HuH-7.5 (cell line): Measurements from ENCODE around the gene DGAT2L6.
"Not testable (repeated sequence)": the region's sequence is repeated elsewhere in the genome, so short reads cannot be mapped to it uniquely, and the experiment has no call there.

ENCODE experiments used
- DNase-seq: peaks from one replicate; pipeline ENCODE4 v3.0.0; 2011; ENCODE audit warnings: low spot score

The DGAT2L6 gene

DNA sequence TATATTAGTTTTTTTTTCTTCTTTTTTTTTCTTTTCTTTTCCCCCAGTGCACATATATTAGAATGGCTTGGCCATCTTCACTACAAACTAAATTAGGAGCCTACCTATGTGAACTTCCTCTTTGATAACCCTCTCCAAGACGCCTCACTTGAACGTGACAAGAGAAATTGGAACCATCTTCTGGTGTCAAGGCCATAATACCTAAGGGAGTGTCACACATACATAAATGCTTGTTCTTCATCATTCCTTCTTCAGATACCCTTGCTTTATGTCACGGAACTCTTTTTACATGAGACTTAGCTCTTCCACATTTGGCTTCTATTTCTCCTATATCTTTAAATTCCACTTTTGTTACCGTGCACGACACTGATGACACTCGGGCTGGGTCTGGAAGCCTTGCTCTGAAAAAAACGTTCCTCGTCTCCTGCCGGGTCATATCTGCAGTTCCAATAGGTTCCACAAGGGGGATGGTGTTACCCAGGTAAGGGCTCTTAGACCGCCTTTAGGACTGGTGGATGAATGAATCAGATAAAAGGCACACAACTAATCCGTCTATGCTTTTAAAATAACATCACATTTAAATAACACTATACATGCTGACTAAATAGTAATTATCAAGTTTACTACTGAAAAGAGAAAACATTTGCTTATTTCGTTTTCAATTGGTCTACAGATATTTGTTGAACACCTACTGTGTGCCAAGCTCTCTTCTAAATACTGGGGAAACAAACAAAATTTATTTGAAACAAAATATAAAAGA, 19.9 kb downstream of the DGAT2L6 start:
- DNase-seq: no peak

GRCh38 chrX:70201732-70202131, 24.4 kb downstream of the DGAT2L6 start:
- DNase-seq: no peak

- DNase-seq: no peak
Measured at GRCh38 chrX:70208479-70208878, 31.2 kb downstream of the DGAT2L6 start.

DNA sequence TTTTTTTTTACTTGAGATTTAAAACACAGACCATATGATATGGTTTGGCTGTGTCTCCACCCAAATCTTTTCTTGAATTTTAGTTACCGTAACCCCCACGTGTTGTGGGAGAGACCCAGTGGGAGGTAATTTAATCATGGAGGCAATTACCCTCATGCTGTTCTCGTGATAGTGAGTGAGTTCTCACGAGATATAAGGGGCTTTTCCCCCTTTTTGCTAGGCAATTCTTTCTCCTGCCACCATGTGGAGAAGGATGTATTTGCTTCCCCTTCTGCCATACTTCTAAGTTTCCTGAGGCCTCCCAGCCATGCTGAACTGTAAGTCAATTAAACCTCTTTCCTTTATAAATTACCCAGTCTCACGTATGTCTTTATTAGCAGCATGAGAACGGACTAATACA, 32.3 kb downstream of the DGAT2L6 start:
- not testable (repeated sequence) for DNase-seq

DNA sequence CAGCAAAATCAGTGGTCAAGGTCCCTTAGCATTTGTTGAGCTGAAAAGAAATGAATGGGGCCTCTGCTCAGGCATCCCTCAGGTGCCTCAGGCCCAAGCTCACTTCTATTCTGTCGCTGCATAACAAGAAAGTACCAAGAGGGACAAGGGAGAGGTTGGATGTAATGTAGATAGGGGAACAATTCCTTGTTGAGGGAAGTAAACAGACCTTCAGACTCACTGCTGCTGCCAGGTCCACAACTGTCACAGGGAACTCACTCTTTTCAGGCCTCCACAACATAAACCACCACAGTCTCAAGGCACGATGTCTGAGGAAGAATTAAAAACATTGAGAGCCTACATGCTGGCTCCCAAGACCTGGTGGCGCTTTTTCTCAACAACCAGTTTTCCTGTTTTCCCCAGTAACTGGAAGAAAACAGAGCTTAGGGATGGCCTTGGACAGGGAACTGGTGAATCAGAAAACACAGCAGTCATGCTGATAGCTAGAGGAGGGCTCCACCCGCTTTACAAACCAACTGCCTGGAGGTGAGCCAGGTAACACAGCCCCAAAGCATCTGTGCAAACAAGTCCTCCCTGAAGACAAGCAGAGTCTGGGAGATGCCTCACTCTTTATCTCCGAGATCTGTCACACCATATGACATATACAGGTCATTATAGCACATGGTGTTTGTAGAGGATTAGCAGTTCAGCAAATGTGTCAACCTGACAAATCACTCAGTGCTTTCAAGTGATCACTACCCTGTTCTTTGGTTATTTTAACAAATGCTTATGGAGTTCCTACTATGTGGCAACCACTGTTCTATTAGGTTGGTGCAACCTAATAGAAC, 42.9 kb downstream of the DGAT2L6 start:
- no peak for DNase-seq

DNA sequence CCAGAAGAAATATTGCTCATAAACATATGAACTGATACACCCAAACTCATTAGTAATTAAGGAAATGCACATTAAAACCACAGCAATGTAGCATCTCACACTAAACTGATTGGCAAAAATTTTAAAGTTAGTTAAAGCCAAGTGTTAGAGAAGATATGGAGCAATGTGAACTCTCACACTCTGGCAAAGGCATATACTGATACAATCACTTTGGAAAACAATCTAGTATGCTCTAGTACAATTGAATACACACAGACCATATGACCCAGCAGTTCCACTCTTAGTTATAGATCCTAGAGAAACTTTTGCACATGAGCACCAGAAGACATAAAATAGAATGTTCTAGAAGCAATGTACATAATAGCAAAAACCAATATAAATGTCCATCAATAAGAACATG, 48.8 kb downstream of the DGAT2L6 start:
- no peak for DNase-seq

GRCh38 chrX:70226687-70227086, 49.4 kb downstream of the DGAT2L6 start:
- DNase-seq: no peak

- DNase-seq: no peak
Measured at GRCh38 chrX:70231666-70232065, 54.4 kb downstream of the DGAT2L6 start.

DNA sequence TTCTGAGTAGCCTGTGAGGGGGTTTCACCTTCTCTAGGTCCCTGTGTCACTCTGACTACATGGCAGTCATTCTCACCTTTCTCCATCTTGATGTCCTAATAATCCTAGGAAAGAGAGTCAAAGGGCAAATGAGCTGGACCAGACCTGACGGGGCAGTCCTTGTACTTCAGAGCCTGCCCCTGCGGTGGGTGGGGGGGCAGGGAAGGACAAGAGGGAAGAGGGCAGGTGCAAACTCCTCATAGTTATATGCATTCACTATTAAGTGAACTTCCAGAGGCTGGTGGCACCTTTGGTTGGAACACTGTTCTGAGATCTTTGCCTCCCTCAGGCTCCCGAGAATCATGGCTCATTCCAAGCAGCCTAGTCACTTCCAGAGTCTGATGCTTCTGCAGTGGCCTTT, 57.1 kb downstream of the DGAT2L6 start, which contains the start of gene AWAT1:
Gene AWAT1 (plus strand): TSS at position 301 of the 400 bp plus-strand sequence. CDS start 41 bp downstream, at position 342.
- no peak for DNase-seq

- no peak for DNase-seq
Measured at GRCh38 chrX:70240751-70241150, 63.5 kb downstream of the DGAT2L6 start.

DNA sequence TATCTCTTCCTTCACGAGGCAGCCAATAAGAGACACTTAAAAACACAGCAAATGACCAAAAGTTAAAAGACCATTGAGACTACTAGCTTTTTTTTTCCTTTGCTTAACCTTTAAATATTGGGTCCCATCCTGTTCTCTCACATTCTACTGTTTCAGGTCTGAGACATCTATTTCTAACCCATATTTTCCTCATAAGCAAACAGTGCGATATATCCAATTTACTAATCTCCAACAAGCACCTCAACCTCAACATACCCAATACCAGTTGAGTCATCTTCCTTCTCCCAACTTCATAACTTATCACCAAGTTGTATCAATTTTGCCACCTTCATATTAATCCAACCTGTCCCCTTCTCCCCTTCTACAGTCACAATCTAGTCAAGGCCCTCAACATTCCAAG, 64.2 kb downstream of the DGAT2L6 start:
- no peak for DNase-seq

GRCh38 chrX:70243601-70244000, 66.3 kb downstream of the DGAT2L6 start:
- not testable (repeated sequence) for DNase-seq

GRCh38 chrX:70244881-70245280, 67.6 kb downstream of the DGAT2L6 start:
- no peak for DNase-seq

- DNase-seq: no peak
Measured at GRCh38 chrX:70247252-70247651, 70.0 kb downstream of the DGAT2L6 start.

DNA sequence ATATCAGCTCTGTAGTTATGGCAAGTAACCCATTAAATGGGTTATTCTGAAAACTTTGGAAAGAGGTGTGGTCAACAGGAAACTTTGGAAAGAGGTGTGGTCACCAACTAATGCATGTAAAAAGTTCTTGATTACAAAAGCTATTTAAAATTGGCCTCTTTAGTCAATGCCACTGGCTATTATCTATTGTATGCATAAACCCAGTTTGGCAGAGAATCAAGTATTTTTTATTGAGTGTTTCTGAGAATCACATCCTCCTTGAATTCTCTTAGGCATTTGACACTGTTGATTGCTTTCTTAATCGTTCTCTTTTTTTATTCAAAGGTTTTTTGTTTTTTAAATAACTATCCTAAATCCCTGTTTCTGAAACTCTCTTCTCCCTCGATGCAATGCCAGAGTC, 75.2 kb downstream of the DGAT2L6 start:
- no peak for DNase-seq

- no peak for DNase-seq
Measured at GRCh38 chrX:70253377-70254062, 76.2 kb downstream of the DGAT2L6 start.

- no peak for DNase-seq
Measured at GRCh38 chrX:70254063-70254400, 76.7 kb downstream of the DGAT2L6 start.

DNA sequence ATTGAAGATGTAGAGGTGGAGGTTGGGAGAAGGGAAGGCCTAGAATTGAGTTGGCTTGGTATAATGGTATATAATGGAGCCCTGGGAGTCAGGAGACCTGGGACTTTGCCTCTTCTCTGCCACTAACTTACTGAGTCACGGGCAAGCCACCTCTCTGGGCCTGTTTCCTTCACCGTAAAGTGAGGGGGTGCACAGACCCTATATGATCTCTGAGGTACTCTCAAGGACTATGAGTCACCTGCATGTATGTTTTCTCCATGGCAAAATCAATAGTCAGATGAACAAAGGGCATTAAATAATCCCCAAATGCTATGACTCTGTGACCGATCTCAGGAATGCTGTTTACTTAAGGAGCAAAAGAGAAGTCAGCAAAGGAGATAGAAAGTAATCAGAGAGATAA, 77.6 kb downstream of the DGAT2L6 start:
- DNase-seq: no peak
